Stomach (tissue), 9 donors: ENCODE data around the gene POLR3G. TPM values are rescaled to one million over a fixed set of nuclear protein-coding genes. Genes with fewer than 3 reads are reported as not detected.
A peak's percentile ranks its signal among the peaks of the same experiment; 100 is the strongest.

Experiments used
- DNase-seq, 2 donors: peaks; one replicate each; pipeline versions ENCODE4 v3.0.0 to v3.0.0-alpha.2; 2013 to 2019
- H3K27ac ChIP-seq, 5 donors: fragments of 200-600 bp in 4 of 5; sonication (generic) in 4 of 5; one replicate each; pipeline ENCODE4 v1.5.1; 2013 to 2019; ENCODE audit warnings: mild to moderate bottlenecking in 1 of 5, moderate library complexity in 1 of 5
- H3K27me3 ChIP-seq, 3 donors: fragments of 200-600 bp; sonication (generic); one replicate each; pipeline ENCODE4 v1.5.1; 2017 to 2019; ENCODE audit warnings: mixed run types in 1 of 3
- H3K36me3 ChIP-seq, 4 donors: fragments of 200-600 bp; sonication (generic); 1 replicate in 3 of 4; 2 replicates in 1 of 4; pipeline ENCODE4 v1.5.1; 2016 to 2019
- H3K4me1 ChIP-seq, 4 donors: fragments of 200-600 bp; sonication (generic); one replicate each; pipeline ENCODE4 v1.5.1; 2016 to 2019
- H3K4me3 ChIP-seq, 4 donors: fragments of 200-600 bp; sonication (generic) in 3 of 4; one replicate each; pipeline ENCODE4 v1.5.1; 2016 to 2019; ENCODE audit warnings: mild to moderate bottlenecking in 1 of 4
- H3K9me3 ChIP-seq, 4 donors: fragments of 200-600 bp; sonication (generic); one replicate each; pipeline ENCODE4 v1.5.1; 2016 to 2019
- EP300 ChIP-seq: sonication (generic); formaldehyde crosslinking; IDR thresholded peaks from one replicate; pipeline ENCODE4 v1.6.1; 2017; ENCODE audit warnings: antibody characterized with exemption
- POLR2A ChIP-seq, 4 donors: fragments of 450-650 bp; IDR thresholded peaks; one replicate each; pipeline ENCODE4 v1.6.1; 2016; ENCODE audit warnings: antibody characterized with exemption in 4 of 4, control low read depth in 2 of 4, mild to moderate bottlenecking in 1 of 4, moderate library complexity in 1 of 4
- POLR2AphosphoS5 ChIP-seq, 3 donors: sonication (generic); formaldehyde crosslinking; IDR thresholded peaks; one replicate each; pipeline ENCODE4 v1.6.1; 2016; ENCODE audit warnings: antibody characterized with exemption in 3 of 3
- WGBS, 5 donors: extraction: QIAGEN DNeasy Blood & Tissue Kit in 3 of 5; methylation state at CpG; one replicate each; pipeline versions ENCODE4 v1.1.5 to v1.1.7; 2013 to 2018; 5-methylcytosine and 5-hydroxymethylcytosine counted together
- intact Hi-C: fragments of 100-400 bp; cut with DNase I; formaldehyde crosslinking; loops from one replicate; pipeline ENCODE4 v1.15.1; 2023; ENCODE audit warnings: low total_unique reads
- polyA plus RNA-seq, 3 donors: library from polyadenylated mRNA; stranded (reverse); fragments of 200-250 nt; gene quantifications; one replicate each; pipeline ENCODE4 v1.2.3, GENCODE V29; 2013
- total RNA-seq, 5 donors: library from RNA; depleted of rRNA; stranded (reverse); fragments of >200 nt; gene quantifications; one replicate each; pipeline versions ENCODE4 v1.1.0 to v1.2.3, GENCODE V29; 2014 to 2016
- TF ChIP-seq, protein P1 (sequence below), 7 experiments: fragments of 450-650 bp in 4 of 7; fragments of 200-600 bp in 3 of 7; sonication (generic) in 3 of 7; IDR thresholded peaks; one replicate each; pipeline ENCODE4 v1.5.1; 2016 to 2019; ENCODE audit warnings: antibody characterized with exemption in 7 of 7, control low read depth in 2 of 7, mild to moderate bottlenecking in 1 of 7
- donor health status: healthy with polysubstance abuse.
- donor health status: Bipolar disorder and iron deficiency.
- donor health status: healthy.

Gene POLR3G
- total and polyA plus RNA-seq, 8 donors, result 0.31 to 2.4 (median 1.0) TPM; not detected in 4

- WGBS, 5 donors, result 39 to 65% (median 51%) methylated on average over 5 of the region's 5 CpGs
- Histone ChIP-seq H3K9me3 (no peaks in the 10 kb centered on the region), H3K27ac (no peak overlapping the region), H3K27me3 (peaks cover 0 to 53% (median 39%) of the 10 kb centered on the region in 3 donors), H3K36me3 (no peaks in the 10 kb centered on the region), H3K4me3 (no peak overlapping the region), H3K4me1 (peaks cover 8 to 17% (median 16%) of the 10 kb centered on the region in 4 donors)
- TF ChIP-seq, protein P1, sequence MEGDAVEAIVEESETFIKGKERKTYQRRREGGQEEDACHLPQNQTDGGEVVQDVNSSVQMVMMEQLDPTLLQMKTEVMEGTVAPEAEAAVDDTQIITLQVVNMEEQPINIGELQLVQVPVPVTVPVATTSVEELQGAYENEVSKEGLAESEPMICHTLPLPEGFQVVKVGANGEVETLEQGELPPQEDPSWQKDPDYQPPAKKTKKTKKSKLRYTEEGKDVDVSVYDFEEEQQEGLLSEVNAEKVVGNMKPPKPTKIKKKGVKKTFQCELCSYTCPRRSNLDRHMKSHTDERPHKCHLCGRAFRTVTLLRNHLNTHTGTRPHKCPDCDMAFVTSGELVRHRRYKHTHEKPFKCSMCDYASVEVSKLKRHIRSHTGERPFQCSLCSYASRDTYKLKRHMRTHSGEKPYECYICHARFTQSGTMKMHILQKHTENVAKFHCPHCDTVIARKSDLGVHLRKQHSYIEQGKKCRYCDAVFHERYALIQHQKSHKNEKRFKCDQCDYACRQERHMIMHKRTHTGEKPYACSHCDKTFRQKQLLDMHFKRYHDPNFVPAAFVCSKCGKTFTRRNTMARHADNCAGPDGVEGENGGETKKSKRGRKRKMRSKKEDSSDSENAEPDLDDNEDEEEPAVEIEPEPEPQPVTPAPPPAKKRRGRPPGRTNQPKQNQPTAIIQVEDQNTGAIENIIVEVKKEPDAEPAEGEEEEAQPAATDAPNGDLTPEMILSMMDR (IDR thresholded peaks at IDR 0.05), result no peak
- TF ChIP-seq EP300 (no peak), POLR2A (IDR thresholded peaks at IDR 0.05) (no peak), POLR2AphosphoS5 (IDR thresholded peaks at IDR 0.05) (no peak)
- DNase-seq, result peak in 1 of 2 donors; percentile 3
- intact Hi-C loops, result no loop called here
Observed at GRCh38 chr5:90562341-90562740, 87.7 kb downstream of the POLR3G start.

DNA sequence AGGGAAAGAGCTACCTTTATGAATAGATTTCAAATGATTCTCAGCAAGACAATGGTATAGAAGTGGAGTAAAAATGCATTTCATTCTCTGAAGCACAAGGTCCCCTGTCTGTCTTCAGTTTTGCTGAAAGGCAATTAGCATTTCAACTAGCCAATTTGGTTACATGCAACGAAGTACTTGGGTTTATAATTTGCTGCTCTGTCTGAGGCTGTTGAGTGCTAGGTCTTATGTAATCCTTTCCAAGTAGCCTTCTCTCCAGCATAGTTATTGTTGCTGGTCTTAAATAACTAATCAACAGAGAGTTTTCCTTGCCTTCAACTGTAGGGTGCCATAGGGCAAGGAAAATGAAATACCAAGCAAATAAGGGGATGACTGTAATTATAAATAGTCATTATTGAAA, 88.4 kb downstream of the POLR3G start:
- TF ChIP-seq, protein P1 (IDR thresholded peaks at IDR 0.05), result no peak
- no peak for TF ChIP-seq EP300
- TF ChIP-seq POLR2AphosphoS5 (IDR thresholded peaks at IDR 0.05), result no peak
- no peak for TF ChIP-seq POLR2A (IDR thresholded peaks at IDR 0.05)
- 43 to 69% (median 54%) methylated on average over 1 of the region's 1 CpG for WGBS, 5 donors
- Histone ChIP-seq H3K27ac (no peak overlapping the region), H3K4me1 (peaks cover 8 to 12% (median 11%) of the 10 kb centered on the region in 4 donors), H3K9me3 (no peaks in the 10 kb centered on the region), H3K27me3 (peaks cover 0 to 45% (median 31%) of the 10 kb centered on the region in 3 donors), H3K36me3 (no peaks in the 10 kb centered on the region), H3K4me3 (no peak overlapping the region)
- intact Hi-C loops, result no loop called here
- DNase-seq, result no peak

Other genes with a start within 250 kb of the POLR3G start
- 10 to 100 TPM in 2 of 5 donors, 1 to 10 TPM in 2, not detected in 1; 1.8 to 22.2 (median 8.7) TPM for gene CETN3, start 65.1 kb upstream of the POLR3G start, total RNA-seq
- 10 to 100 TPM; 15.8 to 19.9 (median 18.3) TPM for gene CETN3, start 65.1 kb upstream of the POLR3G start, polyA plus RNA-seq
- gene MBLAC2, start 93 bp upstream of the POLR3G start, total RNA-seq, result 1 to 10 TPM in 3 of 5 donors, under 1 TPM in 2; under 0.01 to 4.9 (median 3.0) TPM
- 1 to 10 TPM in 2 of 3 donors, under 1 TPM in 1; 0.87 to 1.9 (median 1.8) TPM for gene MBLAC2, start 93 bp upstream of the POLR3G start, polyA plus RNA-seq
- gene LYSMD3, start 54.7 kb downstream of the POLR3G start, total RNA-seq, result 10 to 100 TPM in 2 of 5 donors, 1 to 10 TPM in 3; 7.6 to 27.0 (median 8.1) TPM
- 1 to 10 TPM; 3.9 to 6.3 (median 6.0) TPM for gene LYSMD3, start 54.7 kb downstream of the POLR3G start, polyA plus RNA-seq
- gene ADGRV1, start 83.9 kb downstream of the POLR3G start, total RNA-seq, result 10 to 100 TPM in 1 of 5 donors, 1 to 10 TPM in 4; 1.4 to 10.3 (median 5.3) TPM
- gene ADGRV1, start 83.9 kb downstream of the POLR3G start, polyA plus RNA-seq, result 1 to 10 TPM in 2 of 3 donors, under 1 TPM in 1; 0.75 to 5.7 (median 2.6) TPM